Left ventricle myocardium inferior (tissue), 1 donor: ENCODE measurements around the gene GRM8. TPM values are rescaled to one million over a fixed set of nuclear protein-coding genes. Genes with fewer than 3 reads are reported as not detected.

Experiments used
- DNase-seq: peaks from one replicate; pipeline ENCODE4 v3.0.0-alpha.2; 2020
- H3K27ac ChIP-seq: fragments of 200-600 bp; replicated peaks from 2 replicates; pipeline ENCODE4 v1.8.0; 2021
- H3K27me3 ChIP-seq: fragments of 200-600 bp; 2 replicates; pipeline ENCODE4 v1.8.0; 2021; ENCODE audit warnings: low read depth
- H3K36me3 ChIP-seq: fragments of 200-600 bp; 2 replicates; pipeline ENCODE4 v1.8.0; 2021
- H3K4me1 ChIP-seq: fragments of 200-600 bp; 2 replicates; pipeline ENCODE4 v1.8.0; 2021
- H3K4me3 ChIP-seq: fragments of 200-600 bp; 2 replicates; pipeline ENCODE4 v1.8.0; 2021; ENCODE audit warnings: mild to moderate bottlenecking, moderate library complexity
- H3K9me3 ChIP-seq: fragments of 200-600 bp; replicated peaks from 2 replicates; pipeline ENCODE4 v1.8.0; 2021
- intact Hi-C: fragments of 100-400 bp; cut with micrococcal nuclease; formaldehyde crosslinking; loops from one replicate; pipeline ENCODE4 v1.11.0; 2022
- total RNA-seq: library from RNA; stranded (reverse); fragmentation: NEBNext Ultra II Directional; extraction: Animal tissue kit (Norgen Biotek cat#: 25700); gene quantifications from one replicate; pipeline ENCODE4 v1.2.1, GENCODE V29; 2021
- TF ChIP-seq, protein P1 (sequence below): fragments of 200-600 bp; IDR thresholded peaks from 2 replicates; pipeline ENCODE4 v1.8.0; 2021; ENCODE audit warnings: antibody characterized with exemption, mild to moderate bottlenecking, borderline replicate concordance
- donor health status: DM: no; HTN: yes; CAD: no; lungs with severe emphysema.

GRM8 gene
- total RNA-seq, 1 donor from 2014 or later, result 0.69 TPM

DNA sequence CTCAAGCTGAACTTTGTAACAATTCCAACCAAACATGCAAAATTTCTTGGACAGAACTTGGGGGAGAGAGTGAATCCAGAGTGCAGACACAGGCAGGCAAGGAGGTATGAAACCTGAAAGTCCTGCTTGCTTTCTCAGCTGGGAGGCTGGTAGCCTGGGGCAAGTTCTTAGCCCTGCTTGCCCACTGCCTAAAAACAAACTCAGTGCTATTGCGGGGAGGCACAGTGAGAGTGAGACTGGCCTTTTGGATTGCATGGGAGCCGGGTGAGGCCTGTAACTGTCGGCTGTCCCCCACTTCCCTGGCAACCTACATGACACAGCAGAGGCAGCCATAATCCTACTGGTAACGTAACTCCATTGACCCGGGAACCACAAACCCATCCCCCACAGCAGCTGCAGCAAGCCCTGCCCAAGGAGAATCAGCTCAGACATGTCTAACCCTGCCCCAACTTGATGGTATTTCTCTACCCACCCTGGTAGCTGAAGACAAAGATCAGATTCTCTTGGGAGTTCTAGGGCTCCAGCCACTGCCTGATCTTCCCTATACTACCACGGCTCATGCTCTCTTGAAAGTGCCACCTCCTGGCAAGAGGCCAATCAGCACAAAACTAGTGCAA is 663.6 kb downstream of the GRM8 start:
- intact Hi-C loops, result no loop called here
- peaks cover 29% of the 10 kb centered on the region for H3K9me3 ChIP-seq
- no peaks in the 10 kb centered on the region for H3K36me3 ChIP-seq
- DNase-seq, result no peak
- H3K27me3 ChIP-seq, result no peaks in the 10 kb centered on the region
- no peaks in the 10 kb centered on the region for H3K4me1 ChIP-seq
- no peak overlapping the region for H3K4me3 ChIP-seq
- TF ChIP-seq, protein P1, sequence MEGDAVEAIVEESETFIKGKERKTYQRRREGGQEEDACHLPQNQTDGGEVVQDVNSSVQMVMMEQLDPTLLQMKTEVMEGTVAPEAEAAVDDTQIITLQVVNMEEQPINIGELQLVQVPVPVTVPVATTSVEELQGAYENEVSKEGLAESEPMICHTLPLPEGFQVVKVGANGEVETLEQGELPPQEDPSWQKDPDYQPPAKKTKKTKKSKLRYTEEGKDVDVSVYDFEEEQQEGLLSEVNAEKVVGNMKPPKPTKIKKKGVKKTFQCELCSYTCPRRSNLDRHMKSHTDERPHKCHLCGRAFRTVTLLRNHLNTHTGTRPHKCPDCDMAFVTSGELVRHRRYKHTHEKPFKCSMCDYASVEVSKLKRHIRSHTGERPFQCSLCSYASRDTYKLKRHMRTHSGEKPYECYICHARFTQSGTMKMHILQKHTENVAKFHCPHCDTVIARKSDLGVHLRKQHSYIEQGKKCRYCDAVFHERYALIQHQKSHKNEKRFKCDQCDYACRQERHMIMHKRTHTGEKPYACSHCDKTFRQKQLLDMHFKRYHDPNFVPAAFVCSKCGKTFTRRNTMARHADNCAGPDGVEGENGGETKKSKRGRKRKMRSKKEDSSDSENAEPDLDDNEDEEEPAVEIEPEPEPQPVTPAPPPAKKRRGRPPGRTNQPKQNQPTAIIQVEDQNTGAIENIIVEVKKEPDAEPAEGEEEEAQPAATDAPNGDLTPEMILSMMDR, result no peak
- no peak overlapping the region for H3K27ac ChIP-seq

DNA sequence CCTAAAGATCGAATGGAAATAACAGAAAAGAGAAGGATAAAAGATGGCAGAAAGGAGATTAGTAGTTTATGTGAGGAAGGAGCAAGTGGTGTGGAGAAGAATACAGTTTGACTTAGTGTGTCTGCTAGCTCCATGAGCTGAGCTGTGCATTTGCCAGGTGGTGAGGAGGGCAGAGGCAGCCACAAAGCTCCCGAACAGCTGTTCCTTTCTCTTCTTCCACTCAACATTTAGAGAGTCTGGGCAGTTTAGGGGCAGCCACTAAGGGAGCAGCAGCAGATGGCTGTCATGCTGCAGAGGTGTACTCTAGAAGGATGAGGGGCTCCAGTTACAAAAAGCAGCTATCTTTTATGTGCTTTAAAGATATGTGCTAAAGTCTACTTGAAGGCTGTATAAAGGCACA is 674.4 kb downstream of the GRM8 start:
- intact Hi-C loops, result no loop called here
- no peaks in the 10 kb centered on the region for H3K4me1 ChIP-seq
- H3K4me3 ChIP-seq, result no peak overlapping the region
- H3K9me3 ChIP-seq, result no peaks in the 10 kb centered on the region
- DNase-seq, result no peak
- TF ChIP-seq, protein P1, result no peak
- no peak overlapping the region for H3K27ac ChIP-seq
- H3K27me3 ChIP-seq, result no peaks in the 10 kb centered on the region
- no peaks in the 10 kb centered on the region for H3K36me3 ChIP-seq

DNA sequence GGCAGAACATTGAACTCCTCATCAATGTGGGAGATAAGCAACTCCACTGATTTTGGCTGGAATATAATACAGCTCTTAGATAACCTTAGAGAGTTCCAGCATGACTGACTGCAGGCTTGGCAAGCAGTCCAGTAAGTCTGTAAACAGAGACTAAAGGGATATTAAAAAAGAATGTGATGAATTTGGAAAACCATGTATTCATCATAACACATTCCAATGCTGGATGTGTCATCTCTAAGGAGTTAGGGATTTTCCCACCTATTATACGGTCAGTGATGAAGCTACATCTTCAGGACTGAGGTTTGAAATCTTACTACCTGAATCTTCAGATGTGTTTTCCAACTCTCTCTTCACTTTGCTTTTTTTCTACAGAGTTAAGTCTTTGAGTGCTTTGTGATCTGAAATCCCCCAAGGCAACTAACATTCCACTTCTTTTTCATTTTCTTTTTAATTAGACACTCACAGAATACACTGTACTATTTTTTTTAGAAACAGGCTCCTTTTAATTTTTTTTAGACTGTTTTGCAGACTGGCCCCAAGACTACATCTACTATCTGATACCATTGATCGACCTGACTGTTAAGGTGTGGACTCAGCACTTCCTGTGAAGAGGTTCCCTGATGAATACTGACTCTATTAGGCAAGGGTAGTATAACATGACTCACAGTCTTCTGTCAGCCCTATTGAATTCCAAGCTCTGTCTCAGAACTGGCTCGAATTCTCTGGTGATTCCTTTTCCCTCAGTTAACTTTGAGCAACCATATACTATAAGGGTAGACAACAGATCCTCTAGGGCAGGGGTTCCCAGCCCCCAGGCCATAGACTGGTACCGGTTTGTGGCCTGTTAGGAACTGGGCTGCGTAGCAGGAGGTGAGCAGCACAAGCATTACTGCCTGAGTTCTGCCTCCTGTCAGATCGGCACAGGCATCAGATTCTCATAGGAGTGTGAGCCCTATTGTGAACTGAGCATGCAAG is 678.2 kb downstream of the GRM8 start:
- intact Hi-C loops, result no loop called here
- TF ChIP-seq, protein P1, result no peak
- H3K36me3 ChIP-seq, result no peaks in the 10 kb centered on the region
- H3K4me1 ChIP-seq, result no peaks in the 10 kb centered on the region
- no peak overlapping the region for H3K4me3 ChIP-seq
- DNase-seq, result no peak
- no peaks in the 10 kb centered on the region for H3K9me3 ChIP-seq
- H3K27me3 ChIP-seq, result no peaks in the 10 kb centered on the region
- H3K27ac ChIP-seq, result no peak overlapping the region

DNA sequence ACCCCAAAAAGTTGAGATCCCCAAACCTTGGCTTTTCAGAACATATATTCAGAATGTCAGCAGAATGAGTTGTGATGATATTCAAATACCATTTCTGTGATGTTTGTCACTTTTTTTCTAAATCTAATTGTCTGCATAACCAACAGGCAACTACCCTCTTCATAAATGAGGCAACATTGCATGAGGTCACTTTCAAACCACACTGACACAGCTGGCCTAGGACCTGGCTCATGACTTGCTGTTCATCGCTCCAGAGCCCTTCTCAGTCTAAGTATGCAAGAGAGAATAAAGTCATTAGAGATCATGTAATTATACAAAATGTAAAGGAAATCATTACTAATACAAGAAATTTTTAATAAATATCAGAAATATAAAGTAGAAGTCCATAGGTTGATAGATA is 681.9 kb downstream of the GRM8 start:
- DNase-seq, result no peak
- TF ChIP-seq, protein P1, result no peak
- no peaks in the 10 kb centered on the region for H3K36me3 ChIP-seq
- H3K27ac ChIP-seq, result no peak overlapping the region
- H3K9me3 ChIP-seq, result peaks cover 2% of the 10 kb centered on the region
- no peak overlapping the region for H3K4me3 ChIP-seq
- no peaks in the 10 kb centered on the region for H3K27me3 ChIP-seq
- intact Hi-C loops, result no loop called here
- H3K4me1 ChIP-seq, result no peaks in the 10 kb centered on the region

DNA sequence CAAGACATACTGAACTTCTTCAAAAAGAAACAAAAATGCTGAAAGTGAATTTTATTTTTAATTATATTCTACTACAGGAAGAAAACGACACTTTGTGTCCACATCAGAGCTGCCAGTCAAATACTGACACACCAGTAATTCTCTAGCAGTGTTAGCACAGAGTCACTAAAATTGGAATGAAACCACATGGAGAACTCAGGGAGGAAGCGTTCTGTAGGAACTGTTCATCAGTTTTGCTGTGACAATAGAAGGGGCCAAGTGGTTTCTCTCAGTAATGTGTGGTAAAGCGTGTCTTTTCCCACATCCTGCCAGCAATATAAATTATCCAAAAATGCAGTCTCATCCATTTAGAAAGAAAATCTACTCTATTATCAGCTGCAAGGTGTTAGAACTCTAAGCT is 683.3 kb downstream of the GRM8 start:
- TF ChIP-seq, protein P1, result no peak
- intact Hi-C loops, result no loop called here
- no peaks in the 10 kb centered on the region for H3K36me3 ChIP-seq
- no peaks in the 10 kb centered on the region for H3K27me3 ChIP-seq
- no peak overlapping the region for H3K27ac ChIP-seq
- peaks cover 6% of the 10 kb centered on the region for H3K9me3 ChIP-seq
- DNase-seq, result no peak
- H3K4me3 ChIP-seq, result no peak overlapping the region
- no peaks in the 10 kb centered on the region for H3K4me1 ChIP-seq
